DOHH2 (cell line): ENCODE results near the gene INPP4B.

Experiments used
- CTCF ChIP-seq: fragments of 200-600 bp; sonication (generic); IDR thresholded peaks from one replicate; pipeline ENCODE4 v1.5.1; 2014; ENCODE audit warnings: antibody characterized with exemption, mild to moderate bottlenecking, low read depth, low read length; ENCODE audit not compliant: poor library complexity, severe bottlenecking
- EZH2phosphoT487 ChIP-seq: fragments of 200-600 bp; sonication (generic); IDR thresholded peaks from 2 replicates; pipeline ENCODE4 v1.6.1; 2017; ENCODE audit warnings: borderline replicate concordance, mild to moderate bottlenecking, antibody characterized with exemption, low read length, moderate library complexity, mixed read lengths

- TF ChIP-seq CTCF, result no peak
- no peak for TF ChIP-seq EZH2phosphoT487
These were observed 22.3 kb downstream of the INPP4B start for GRCh38 chr4:142823796-142824195.
